GM23248 (cell line): ENCODE results near the gene CAMTA1. TPM values are rescaled to one million over a fixed set of nuclear protein-coding genes. Genes with fewer than 3 reads are reported as not detected.
"Not testable (repeated sequence)": the region's sequence is repeated elsewhere in the genome, so short reads cannot be mapped to it uniquely, and the experiment has no call there.

ENCODE experiments used
- DNase-seq: peaks from one replicate; pipeline ENCODE4 v3.0.0-alpha.2; 2015
- H2AFZ ChIP-seq: fragments of 200-600 bp; sonication (generic); 2 replicates; pipeline ENCODE4 v1.6.1; 2016; ENCODE audit warnings: antibody characterized with exemption
- H3F3A ChIP-seq: fragments of 200-600 bp; sonication (generic); 2 replicates; pipeline ENCODE4 v1.6.1; 2016; ENCODE audit warnings: mild to moderate bottlenecking, antibody characterized with exemption, mixed run types; ENCODE audit not compliant: insufficient read depth
- H3K27ac ChIP-seq: fragments of 200-600 bp; sonication (generic); 2 replicates; pipeline ENCODE4 v1.5.1; 2016; ENCODE audit warnings: mild to moderate bottlenecking
- H3K27me3 ChIP-seq: fragments of 200-600 bp; sonication (generic); replicated peaks from 2 replicates; pipeline ENCODE4 v1.6.1; 2016; ENCODE audit warnings: mild to moderate bottlenecking; ENCODE audit not compliant: insufficient read depth
- H3K36me3 ChIP-seq: fragments of 200-600 bp; sonication (generic); 2 replicates; pipeline ENCODE4 v1.6.1; 2016; ENCODE audit warnings: low read depth, mild to moderate bottlenecking
- H3K4me1 ChIP-seq: fragments of 200-600 bp; sonication (generic); 2 replicates; pipeline ENCODE4 v1.6.1; 2016; ENCODE audit warnings: mild to moderate bottlenecking; ENCODE audit not compliant: insufficient read depth
- H3K4me2 ChIP-seq: fragments of 200-600 bp; sonication (generic); one replicate; pipeline ENCODE4 v1.6.1; 2016; ENCODE audit warnings: mild to moderate bottlenecking; ENCODE audit not compliant: unreplicated experiment
- H3K4me3 ChIP-seq: fragments of 200-600 bp; sonication (generic); 2 replicates; pipeline ENCODE4 v1.5.1; 2016; ENCODE audit warnings: mild to moderate bottlenecking
- H3K79me2 ChIP-seq: fragments of 200-600 bp; sonication (generic); 2 replicates; pipeline ENCODE4 v1.6.1; 2016; ENCODE audit warnings: mild to moderate bottlenecking; ENCODE audit not compliant: insufficient read depth
- H3K9ac ChIP-seq: fragments of 200-600 bp; sonication (generic); 2 replicates; pipeline ENCODE4 v1.6.1; 2016; ENCODE audit warnings: mild to moderate bottlenecking
- H3K9me2 ChIP-seq: fragments of 200-600 bp; sonication (generic); 2 replicates; pipeline ENCODE4 v1.6.1; 2016; ENCODE audit warnings: mixed run types, mild to moderate bottlenecking, moderate library complexity; ENCODE audit not compliant: insufficient read depth
- H3K9me3 ChIP-seq: fragments of 200-600 bp; sonication (generic); one replicate; pipeline ENCODE4 v1.6.1; 2017; ENCODE audit warnings: low read depth
- H4K20me1 ChIP-seq: fragments of 200-600 bp; sonication (generic); 2 replicates; pipeline ENCODE4 v1.6.0; 2016; ENCODE audit not compliant: insufficient read depth
- EZH2 ChIP-seq: fragments of 200-600 bp; sonication (generic); IDR thresholded peaks from 2 replicates; pipeline ENCODE4 v1.6.1; 2018; ENCODE audit warnings: antibody characterized with exemption, mild to moderate bottlenecking; ENCODE audit not compliant: insufficient read depth, poor library complexity, severe bottlenecking
- EZH2phosphoT487 ChIP-seq: fragments of 200-600 bp; sonication (generic); IDR thresholded peaks from 2 replicates; pipeline ENCODE4 v1.6.1; 2018; ENCODE audit warnings: antibody characterized with exemption, moderate library complexity, mild to moderate bottlenecking, low read depth; ENCODE audit not compliant: insufficient read depth
- WGBS, 2 experiments: methylation state at CpG; one replicate each; pipeline ENCODE4 v1.1.6; 2015 to 2017; ENCODE audit warnings: low lambda C conversion rate in 2 of 2, low coverage in 1 of 2; ENCODE audit errors: missing lambda C conversion rate in 2 of 2; 5-methylcytosine and 5-hydroxymethylcytosine counted together
- in situ Hi-C: fragments of 300-500 bp; cut with MboI; formaldehyde crosslinking; loops from 2 replicates; pipeline ENCODE4 v1.15.0; 2020
- polyA plus RNA-seq: library from polyadenylated mRNA; unstranded; fragments of >200 nt; fragmentation: Nextera tagmentation; extraction: Ambion mirVana; gene quantifications from 2 replicates; pipeline ENCODE4 v1.2.1, GENCODE V29; 2016
- total RNA-seq: library from RNA; depleted of rRNA; stranded (reverse); fragments of >200 nt; shearing (Covaris generic); gene quantifications from 2 replicates; pipeline ENCODE4 v1.2.3, GENCODE V29; 2014; rRNA removed

The CAMTA1 gene
- total RNA-seq, result 50.1 and 86.8 TPM in 2 replicates
- polyA plus RNA-seq, result 159 and 165 TPM in 2 replicates

GRCh38 chr1:6785318-6785727 is at the start of gene CAMTA1:
Gene CAMTA1 (plus strand): TSS chr1:6785454. CDS start chr1:6785531, 77 bp downstream.
- Histone ChIP-seq H3K9ac (peak within 1 kb of the TSS; percentile 94), H2AFZ (peak within 1 kb of the TSS; percentile 91), H3K4me3 (peak within 1 kb of the TSS; percentile 94), H3K27ac (peak within 1 kb of the TSS; percentile 95), H3K9me2 (no peaks in the 10 kb centered on the region), H3K27me3 (no peaks in the 10 kb centered on the region), H4K20me1 (no peaks in the 10 kb centered on the region), H3K79me2 (peaks cover 45% of the 10 kb centered on the region), H3K4me2 (peak within 1 kb of the TSS; percentile 99), H3K36me3 (no peaks in the 10 kb centered on the region), H3F3A (peaks cover 12% of the 10 kb centered on the region; the same call in 1 of the 2 replicates), H3K9me3 (no peaks in the 10 kb centered on the region), H3K4me1 (peaks cover 6% of the 10 kb centered on the region; the same call in 1 of the 2 replicates)
- WGBS, 2 experiments, result 0 to 1% methylated on average over 14 to 42 of the region's 69 CpGs
- TF ChIP-seq EZH2phosphoT487 (no peak), EZH2 (no peak)
- in situ Hi-C loops, result loop anchor here (25.0 kb wide), 1 partner anchor 427 kb away; no protein-coding TSS in a partner anchor
- DNase-seq, result no peak

GRCh38 chr1:6738987-6739676 is 46.1 kb upstream of the CAMTA1 start:
- Histone ChIP-seq H3K27ac (no peak overlapping the region), H3K36me3 (no peaks in the 10 kb centered on the region), H3K79me2 (no peaks in the 10 kb centered on the region), H3K9ac (no peak overlapping the region), H4K20me1 (no peaks in the 10 kb centered on the region), H3K9me3 (no peaks in the 10 kb centered on the region), H3K9me2 (no peaks in the 10 kb centered on the region), H3F3A (peaks cover 13% of the 10 kb centered on the region), H2AFZ (no peak overlapping the region), H3K27me3 (no peaks in the 10 kb centered on the region), H3K4me1 (peaks cover 12% of the 10 kb centered on the region), H3K4me2 (no peak overlapping the region), H3K4me3 (no peak overlapping the region)
- no peak for TF ChIP-seq EZH2
- TF ChIP-seq EZH2phosphoT487, result no peak
- WGBS, 2 experiments, result 70 to 80% methylated on average over 17 to 30 of the region's 30 CpGs
- in situ Hi-C loops, result loop anchor here (10.0 kb wide), 1 partner anchor 336 kb away; no protein-coding TSS in a partner anchor
- DNase-seq, result no peak

GRCh38 chr1:6742676-6743188 is 42.5 kb upstream of the CAMTA1 start:
- in situ Hi-C loops, result not testable (repeated sequence)

GRCh38 chr1:6743189-6744101 is 41.8 kb upstream of the CAMTA1 start:
- peak overlapping the region; percentile 36; the same call in 1 of the 2 replicates for H3K4me3 ChIP-seq

More at GRCh38 chr1:6742676-6743188, 42.5 kb upstream of the CAMTA1 start:
- H3K79me2 ChIP-seq, H3K9me3 ChIP-seq, H3K27ac ChIP-seq, H3K27me3 ChIP-seq, H3K9me2 ChIP-seq, H4K20me1 ChIP-seq, H3K36me3 ChIP-seq, H3K9ac ChIP-seq, H3K4me3 ChIP-seq, DNase-seq: not testable (repeated sequence)
- WGBS, 2 experiments, result 63 to 69% methylated on average over 7 of the region's 7 CpGs
- peaks cover 16% of the 10 kb centered on the region for H3K4me1 ChIP-seq
- peak overlapping the region; percentile 76 for H3K4me2 ChIP-seq
- H3F3A ChIP-seq, result peaks cover 13% of the 10 kb centered on the region
- peak overlapping the region; percentile 91 for H2AFZ ChIP-seq

More at GRCh38 chr1:6743189-6744101, 41.8 kb upstream of the CAMTA1 start:
- Histone ChIP-seq H2AFZ (peak overlapping the region; percentile 91), H3K9me3 (no peaks in the 10 kb centered on the region), H4K20me1 (no peaks in the 10 kb centered on the region), H3K36me3 (no peaks in the 10 kb centered on the region), H3F3A (peaks cover 13% of the 10 kb centered on the region), H3K9ac (peak overlapping the region; percentile 60), H3K4me2 (peak overlapping the region; percentile 76), H3K27me3 (no peaks in the 10 kb centered on the region; the same call in none of the 2 replicates), H3K27ac (peak overlapping the region; percentile 77), H3K79me2 (no peaks in the 10 kb centered on the region), H3K4me1 (peaks cover 16% of the 10 kb centered on the region), H3K9me2 (no peaks in the 10 kb centered on the region)
- 30 to 32% methylated on average over 20 of the region's 20 CpGs for WGBS, 2 experiments
- in situ Hi-C loops, result no loop called here
- peak; percentile 92 for DNase-seq
- TF ChIP-seq EZH2phosphoT487 (no peak), EZH2 (no peak)
